GM23338 (cell line): Measurements from ENCODE around the gene SLC17A8. TPM values are rescaled to one million over a fixed set of nuclear protein-coding genes. Genes with fewer than 3 reads are reported as not detected.

Experiments
- ATAC-seq: fragments of 200-7000 bp; cut with Tn5 transposase; 3 replicates; pipeline ENCODE4 v1.9.1; 2020
- DNase-seq: peaks from one replicate; pipeline ENCODE4 v3.0.0-alpha.2; 2015; ENCODE audit warnings: low spot score
- H2AFZ ChIP-seq: fragments of 200-600 bp; sonication (generic); 2 replicates; pipeline ENCODE4 v1.8.0; 2016; ENCODE audit warnings: antibody characterized with exemption, mild to moderate bottlenecking, moderate library complexity
- H3F3A ChIP-seq: fragments of 200-600 bp; sonication (generic); replicated peaks from 2 replicates; pipeline ENCODE4 v1.8.0; 2017; ENCODE audit warnings: antibody characterized with exemption, mixed run types, low read depth
- H3K27ac ChIP-seq: fragments of 200-600 bp; sonication (generic); 2 replicates; pipeline ENCODE4 v1.6.1; 2016; ENCODE audit warnings: low read depth
- H3K27me3 ChIP-seq: fragments of 200-600 bp; sonication (generic); 2 replicates; pipeline ENCODE4 v1.8.0; 2016; ENCODE audit warnings: mild to moderate bottlenecking, mixed run types, moderate library complexity; ENCODE audit not compliant: insufficient read depth
- H3K36me3 ChIP-seq: fragments of 200-600 bp; sonication (generic); 2 replicates; pipeline ENCODE4 v1.8.0; 2016; ENCODE audit warnings: mild to moderate bottlenecking; ENCODE audit not compliant: insufficient read depth
- H3K4me1 ChIP-seq: fragments of 200-600 bp; sonication (generic); 2 replicates; pipeline ENCODE4 v1.8.0; 2016; ENCODE audit warnings: mild to moderate bottlenecking, moderate library complexity; ENCODE audit not compliant: insufficient read depth
- H3K4me2 ChIP-seq: fragments of 200-600 bp; sonication (generic); 2 replicates; pipeline ENCODE4 v1.7.1; 2017; ENCODE audit warnings: mixed run types
- H3K4me3 ChIP-seq: fragments of 200-600 bp; sonication (generic); 2 replicates; pipeline ENCODE4 v1.6.1; 2016; ENCODE audit warnings: mixed run types
- H3K79me2 ChIP-seq: fragments of 200-600 bp; sonication (generic); replicated peaks from 2 replicates; pipeline ENCODE4 v1.8.0; 2017; ENCODE audit warnings: mild to moderate bottlenecking; ENCODE audit not compliant: insufficient read depth
- H3K9me2 ChIP-seq: fragments of 200-600 bp; sonication (generic); 2 replicates; pipeline ENCODE4 v1.8.0; 2017; ENCODE audit not compliant: insufficient read depth
- H4K20me1 ChIP-seq: fragments of 200-600 bp; sonication (generic); replicated peaks from 2 replicates; pipeline ENCODE4 v1.8.0; 2017; ENCODE audit warnings: mild to moderate bottlenecking; ENCODE audit not compliant: insufficient read depth
- H3K27ac Mint-ChIP-seq: 2 replicates; pipeline ENCODE4 v1.8.0; 2020; ENCODE audit warnings: inconsistent platforms, mild to moderate bottlenecking, moderate library complexity, mixed read lengths
- H3K27me3 Mint-ChIP-seq: 3 replicates; pipeline ENCODE4 v1.8.0; 2022; ENCODE audit warnings: low read depth, mild to moderate bottlenecking, moderate library complexity, mixed read lengths, inconsistent platforms; ENCODE audit not compliant: insufficient read depth, poor library complexity
- H3K36me3 Mint-ChIP-seq: 3 replicates; pipeline ENCODE4 v1.8.0; 2021; ENCODE audit warnings: low read depth, mild to moderate bottlenecking, inconsistent platforms, moderate library complexity, mixed read lengths
- H3K4me1 Mint-ChIP-seq: 3 replicates; pipeline ENCODE4 v1.8.0; 2020; ENCODE audit warnings: mild to moderate bottlenecking, inconsistent platforms, mixed read lengths
- H3K4me3 Mint-ChIP-seq: 3 replicates; pipeline ENCODE4 v1.8.0; 2021; ENCODE audit warnings: moderate library complexity, mild to moderate bottlenecking, inconsistent platforms, mixed read lengths
- H3K9me3 Mint-ChIP-seq: 3 replicates; pipeline ENCODE4 v1.8.0; 2020; ENCODE audit warnings: moderate library complexity, mild to moderate bottlenecking, inconsistent platforms, mixed read lengths
- CREB1 ChIP-seq: fragments of 250-450 bp; sonication (Bioruptor Pico); IDR thresholded peaks from 2 replicates; pipeline ENCODE4 v1.5.0; 2020; ENCODE audit warnings: low read depth, mild to moderate bottlenecking, moderate library complexity
- EZH2 ChIP-seq: fragments of 200-600 bp; sonication (generic); IDR thresholded peaks from one replicate; pipeline ENCODE4 v1.8.0; 2017; ENCODE audit warnings: antibody characterized with exemption, mild to moderate bottlenecking, low read depth; ENCODE audit not compliant: unreplicated experiment
- NANOG ChIP-seq: IDR thresholded peaks from 2 replicates; pipeline ENCODE4 v1.6.1; 2016; ENCODE audit warnings: antibody characterized with exemption, borderline replicate concordance
- POLR2AphosphoS5 ChIP-seq: IDR thresholded peaks from 2 replicates; pipeline ENCODE4 v1.6.1; 2016; ENCODE audit warnings: antibody characterized with exemption, low read depth
- STAT1 ChIP-seq: IDR thresholded peaks from one replicate; pipeline ENCODE4 v1.6.1; 2016; ENCODE audit warnings: antibody characterized with exemption; ENCODE audit not compliant: unreplicated experiment
- ZNF114 ChIP-seq: fragments of 250-450 bp; sonication (Bioruptor Pico); IDR thresholded peaks from 2 replicates; pipeline ENCODE4 v1.5.0; 2020; ENCODE audit warnings: mild to moderate bottlenecking, moderate library complexity
- polyA plus RNA-seq: library from polyadenylated mRNA; unstranded; fragments of >200 nt; fragmentation: Nextera tagmentation; extraction: Ambion mirVana; gene quantifications from 2 replicates; pipeline ENCODE4 v1.2.1, GENCODE V29; 2016
- total RNA-seq: library from RNA; depleted of rRNA; stranded (reverse); fragments of >200 nt; shearing (Covaris generic); gene quantifications from 2 replicates; pipeline ENCODE4 v1.2.3, GENCODE V29; 2014
- TF ChIP-seq, protein P1 (sequence below): IDR thresholded peaks from 2 replicates; pipeline ENCODE4 v1.6.1; 2016; ENCODE audit warnings: antibody characterized with exemption
- TF ChIP-seq, protein P2 (sequence below), 2 experiments: fragments of 200-600 bp in 1 of 2; sonication (generic) in 1 of 2; conservative IDR thresholded peaks; 2 replicates each; pipeline versions ENCODE4 v1.5.1 to v1.6.1; 2016 to 2017; ENCODE audit warnings: antibody characterized with exemption in 2 of 2, low read depth in 2 of 2, mild to moderate bottlenecking in 2 of 2, moderate library complexity in 1 of 2
- TF ChIP-seq, protein P3 (sequence below): fragments of 250-450 bp; sonication (Bioruptor Pico); IDR thresholded peaks from 2 replicates; pipeline ENCODE4 v1.5.0; 2020; ENCODE audit warnings: mild to moderate bottlenecking, moderate library complexity
- TF ChIP-seq, protein P4 (sequence below): IDR thresholded peaks from one replicate; pipeline ENCODE4 v1.6.1; 2018; ENCODE audit warnings: antibody characterized with exemption; ENCODE audit not compliant: unreplicated experiment

SLC17A8 gene
- total and polyA plus RNA-seq, 2 experiments from 2014 or later: 0.05 to 0.24 TPM

DNA sequence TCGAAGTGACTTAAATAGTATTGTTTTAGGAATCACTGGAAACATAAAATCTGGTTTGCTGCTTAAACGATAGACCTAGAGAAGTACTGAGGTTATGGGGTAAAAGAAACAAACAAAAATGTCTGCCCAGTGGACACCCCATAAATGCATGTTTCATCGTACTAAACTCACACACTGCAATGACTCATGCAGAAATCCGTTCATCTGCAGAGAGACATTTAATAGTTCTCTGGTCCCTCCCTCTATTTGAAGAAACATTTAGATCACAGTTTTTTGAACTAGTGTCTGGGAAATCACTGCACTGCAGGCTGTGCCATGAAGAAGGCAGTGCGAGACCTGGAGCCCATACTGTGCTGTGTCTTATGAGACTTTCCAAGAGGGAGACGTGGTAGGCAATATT, 25.5 kb downstream of the SLC17A8 start (continued):
- TF ChIP-seq EZH2 (no peak), POLR2AphosphoS5 (no peak), STAT1 (no peak), CREB1 (CRISPR knock-in tag) (no peak), NANOG (no peak)
- TF ChIP-seq, protein P1, sequence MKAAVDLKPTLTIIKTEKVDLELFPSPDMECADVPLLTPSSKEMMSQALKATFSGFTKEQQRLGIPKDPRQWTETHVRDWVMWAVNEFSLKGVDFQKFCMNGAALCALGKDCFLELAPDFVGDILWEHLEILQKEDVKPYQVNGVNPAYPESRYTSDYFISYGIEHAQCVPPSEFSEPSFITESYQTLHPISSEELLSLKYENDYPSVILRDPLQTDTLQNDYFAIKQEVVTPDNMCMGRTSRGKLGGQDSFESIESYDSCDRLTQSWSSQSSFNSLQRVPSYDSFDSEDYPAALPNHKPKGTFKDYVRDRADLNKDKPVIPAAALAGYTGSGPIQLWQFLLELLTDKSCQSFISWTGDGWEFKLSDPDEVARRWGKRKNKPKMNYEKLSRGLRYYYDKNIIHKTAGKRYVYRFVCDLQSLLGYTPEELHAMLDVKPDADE: no peak
- TF ChIP-seq, protein P2, sequence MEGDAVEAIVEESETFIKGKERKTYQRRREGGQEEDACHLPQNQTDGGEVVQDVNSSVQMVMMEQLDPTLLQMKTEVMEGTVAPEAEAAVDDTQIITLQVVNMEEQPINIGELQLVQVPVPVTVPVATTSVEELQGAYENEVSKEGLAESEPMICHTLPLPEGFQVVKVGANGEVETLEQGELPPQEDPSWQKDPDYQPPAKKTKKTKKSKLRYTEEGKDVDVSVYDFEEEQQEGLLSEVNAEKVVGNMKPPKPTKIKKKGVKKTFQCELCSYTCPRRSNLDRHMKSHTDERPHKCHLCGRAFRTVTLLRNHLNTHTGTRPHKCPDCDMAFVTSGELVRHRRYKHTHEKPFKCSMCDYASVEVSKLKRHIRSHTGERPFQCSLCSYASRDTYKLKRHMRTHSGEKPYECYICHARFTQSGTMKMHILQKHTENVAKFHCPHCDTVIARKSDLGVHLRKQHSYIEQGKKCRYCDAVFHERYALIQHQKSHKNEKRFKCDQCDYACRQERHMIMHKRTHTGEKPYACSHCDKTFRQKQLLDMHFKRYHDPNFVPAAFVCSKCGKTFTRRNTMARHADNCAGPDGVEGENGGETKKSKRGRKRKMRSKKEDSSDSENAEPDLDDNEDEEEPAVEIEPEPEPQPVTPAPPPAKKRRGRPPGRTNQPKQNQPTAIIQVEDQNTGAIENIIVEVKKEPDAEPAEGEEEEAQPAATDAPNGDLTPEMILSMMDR (conservative IDR thresholded peaks at IDR 0.05; ENCODE audit: low read depth in 2 of 2): no peak

DNA sequence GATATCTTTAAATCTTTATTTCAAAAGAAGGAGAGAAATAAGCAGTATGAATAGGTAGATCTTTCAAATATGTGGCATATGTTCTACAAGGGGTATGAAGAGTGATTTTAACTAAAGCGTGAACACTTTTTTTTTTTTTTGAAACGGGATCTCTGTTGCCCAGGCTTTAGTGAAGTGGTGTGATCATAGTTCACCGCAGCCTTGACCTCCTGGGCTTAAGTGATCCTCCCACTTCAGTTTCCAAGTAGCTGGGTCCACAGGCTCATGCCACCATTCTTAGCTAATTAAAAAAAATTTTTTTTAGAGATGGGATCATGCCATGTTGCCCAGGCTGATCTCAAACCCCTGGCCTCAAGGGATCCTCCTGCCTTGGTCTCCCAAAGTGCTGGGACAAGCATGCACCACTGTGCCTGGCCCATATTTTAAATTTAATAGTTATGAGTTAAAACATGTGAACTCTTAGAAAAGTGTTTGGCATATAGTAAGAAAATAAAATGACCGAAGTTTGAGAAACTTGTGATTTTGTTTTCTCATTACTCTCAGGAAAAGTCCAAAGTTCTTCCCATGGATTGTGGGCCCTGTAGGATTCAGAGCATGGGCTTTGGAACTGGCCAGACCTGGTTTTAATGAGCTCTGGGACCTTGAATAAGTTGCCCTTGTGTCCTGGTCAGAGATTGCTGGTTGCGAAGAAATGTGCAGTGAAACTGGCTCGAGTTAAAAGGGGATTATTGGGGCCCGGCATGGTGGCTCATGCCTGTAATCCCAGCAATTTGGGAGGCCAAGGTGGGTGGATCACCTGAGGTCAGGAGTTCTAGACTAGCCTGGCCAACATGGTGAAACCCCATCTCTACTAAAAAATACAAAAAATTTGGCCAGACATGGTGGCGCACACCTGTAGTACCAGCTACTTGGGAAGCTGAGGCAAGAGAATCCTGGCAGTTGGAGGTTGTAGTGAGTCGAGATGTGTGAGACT, 27.0 kb downstream of the SLC17A8 start:
- 0 out of 2 replicates have a peak overlapping the region, but pooled peaks have one; percentile 14 for H2AFZ ChIP-seq
- no peaks in the 10 kb centered on the region for H3F3A ChIP-seq
- H3K79me2 ChIP-seq: no peaks in the 10 kb centered on the region
- peaks cover 3% of the 10 kb centered on the region; the same call in 1 of the 3 replicates for H3K4me1 Mint-ChIP-seq
- H3K9me2 ChIP-seq: no peaks in the 10 kb centered on the region
- H3K27ac Mint-ChIP-seq: peak overlapping the region; percentile 10; the same call in 1 of the 2 replicates
- H3K4me1 ChIP-seq: peaks cover 6% of the 10 kb centered on the region; the same call in 1 of the 2 replicates
- DNase-seq (no peak), ATAC-seq (no peak)
- H3K27me3 Mint-ChIP-seq: no peaks in the 10 kb centered on the region
- no peaks in the 10 kb centered on the region for H3K36me3 Mint-ChIP-seq
- H4K20me1 ChIP-seq: no peaks in the 10 kb centered on the region
- H3K4me2 ChIP-seq: no peak overlapping the region
- no peak overlapping the region for H3K4me3 ChIP-seq
- no peak overlapping the region for H3K27ac ChIP-seq
- no peaks in the 10 kb centered on the region for H3K27me3 ChIP-seq
- no peaks in the 10 kb centered on the region for H3K9me3 Mint-ChIP-seq
- no peak overlapping the region for H3K4me3 Mint-ChIP-seq
- H3K36me3 ChIP-seq: no peaks in the 10 kb centered on the region
- TF ChIP-seq POLR2AphosphoS5 (no peak), ZNF114 (CRISPR knock-in tag) (no peak), STAT1 (no peak), EZH2 (no peak), NANOG (no peak), CREB1 (CRISPR knock-in tag) (no peak)
- TF ChIP-seq, protein P3, sequence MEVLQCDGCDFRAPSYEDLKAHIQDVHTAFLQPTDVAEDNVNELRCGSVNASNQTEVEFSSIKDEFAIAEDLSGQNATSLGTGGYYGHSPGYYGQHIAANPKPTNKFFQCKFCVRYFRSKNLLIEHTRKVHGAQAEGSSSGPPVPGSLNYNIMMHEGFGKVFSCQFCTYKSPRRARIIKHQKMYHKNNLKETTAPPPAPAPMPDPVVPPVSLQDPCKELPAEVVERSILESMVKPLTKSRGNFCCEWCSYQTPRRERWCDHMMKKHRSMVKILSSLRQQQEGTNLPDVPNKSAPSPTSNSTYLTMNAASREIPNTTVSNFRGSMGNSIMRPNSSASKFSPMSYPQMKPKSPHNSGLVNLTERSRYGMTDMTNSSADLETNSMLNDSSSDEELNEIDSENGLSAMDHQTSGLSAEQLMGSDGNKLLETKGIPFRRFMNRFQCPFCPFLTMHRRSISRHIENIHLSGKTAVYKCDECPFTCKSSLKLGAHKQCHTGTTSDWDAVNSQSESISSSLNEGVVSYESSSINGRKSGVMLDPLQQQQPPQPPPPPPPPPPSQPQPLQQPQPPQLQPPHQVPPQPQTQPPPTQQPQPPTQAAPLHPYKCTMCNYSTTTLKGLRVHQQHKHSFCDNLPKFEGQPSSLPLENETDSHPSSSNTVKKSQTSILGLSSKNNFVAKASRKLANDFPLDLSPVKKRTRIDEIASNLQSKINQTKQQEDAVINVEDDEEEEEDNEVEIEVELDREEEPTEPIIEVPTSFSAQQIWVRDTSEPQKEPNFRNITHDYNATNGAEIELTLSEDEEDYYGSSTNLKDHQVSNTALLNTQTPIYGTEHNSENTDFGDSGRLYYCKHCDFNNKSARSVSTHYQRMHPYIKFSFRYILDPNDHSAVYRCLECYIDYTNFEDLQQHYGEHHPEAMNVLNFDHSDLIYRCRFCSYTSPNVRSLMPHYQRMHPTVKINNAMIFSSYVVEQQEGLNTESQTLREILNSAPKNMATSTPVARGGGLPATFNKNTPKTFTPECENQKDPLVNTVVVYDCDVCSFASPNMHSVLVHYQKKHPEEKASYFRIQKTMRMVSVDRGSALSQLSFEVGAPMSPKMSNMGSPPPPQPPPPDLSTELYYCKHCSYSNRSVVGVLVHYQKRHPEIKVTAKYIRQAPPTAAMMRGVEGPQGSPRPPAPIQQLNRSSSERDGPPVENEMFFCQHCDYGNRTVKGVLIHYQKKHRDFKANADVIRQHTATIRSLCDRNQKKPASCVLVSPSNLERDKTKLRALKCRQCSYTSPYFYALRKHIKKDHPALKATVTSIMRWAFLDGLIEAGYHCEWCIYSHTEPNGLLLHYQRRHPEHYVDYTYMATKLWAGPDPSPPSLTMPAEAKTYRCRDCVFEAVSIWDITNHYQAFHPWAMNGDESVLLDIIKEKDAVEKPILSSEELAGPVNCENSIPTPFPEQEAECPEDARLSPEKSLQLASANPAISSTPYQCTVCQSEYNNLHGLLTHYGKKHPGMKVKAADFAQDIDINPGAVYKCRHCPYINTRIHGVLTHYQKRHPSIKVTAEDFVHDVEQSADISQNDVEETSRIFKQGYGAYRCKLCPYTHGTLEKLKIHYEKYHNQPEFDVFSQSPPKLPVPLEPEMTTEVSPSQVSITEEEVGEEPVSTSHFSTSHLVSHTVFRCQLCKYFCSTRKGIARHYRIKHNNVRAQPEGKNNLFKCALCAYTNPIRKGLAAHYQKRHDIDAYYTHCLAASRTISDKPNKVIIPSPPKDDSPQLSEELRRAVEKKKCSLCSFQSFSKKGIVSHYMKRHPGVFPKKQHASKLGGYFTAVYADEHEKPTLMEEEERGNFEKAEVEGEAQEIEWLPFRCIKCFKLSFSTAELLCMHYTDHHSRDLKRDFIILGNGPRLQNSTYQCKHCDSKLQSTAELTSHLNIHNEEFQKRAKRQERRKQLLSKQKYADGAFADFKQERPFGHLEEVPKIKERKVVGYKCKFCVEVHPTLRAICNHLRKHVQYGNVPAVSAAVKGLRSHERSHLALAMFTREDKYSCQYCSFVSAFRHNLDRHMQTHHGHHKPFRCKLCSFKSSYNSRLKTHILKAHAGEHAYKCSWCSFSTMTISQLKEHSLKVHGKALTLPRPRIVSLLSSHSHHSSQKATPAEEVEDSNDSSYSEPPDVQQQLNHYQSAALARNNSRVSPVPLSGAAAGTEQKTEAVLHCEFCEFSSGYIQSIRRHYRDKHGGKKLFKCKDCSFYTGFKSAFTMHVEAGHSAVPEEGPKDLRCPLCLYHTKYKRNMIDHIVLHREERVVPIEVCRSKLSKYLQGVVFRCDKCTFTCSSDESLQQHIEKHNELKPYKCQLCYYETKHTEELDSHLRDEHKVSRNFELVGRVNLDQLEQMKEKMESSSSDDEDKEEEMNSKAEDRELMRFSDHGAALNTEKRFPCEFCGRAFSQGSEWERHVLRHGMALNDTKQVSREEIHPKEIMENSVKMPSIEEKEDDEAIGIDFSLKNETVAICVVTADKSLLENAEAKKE: no peak
- TF ChIP-seq, protein P4, sequence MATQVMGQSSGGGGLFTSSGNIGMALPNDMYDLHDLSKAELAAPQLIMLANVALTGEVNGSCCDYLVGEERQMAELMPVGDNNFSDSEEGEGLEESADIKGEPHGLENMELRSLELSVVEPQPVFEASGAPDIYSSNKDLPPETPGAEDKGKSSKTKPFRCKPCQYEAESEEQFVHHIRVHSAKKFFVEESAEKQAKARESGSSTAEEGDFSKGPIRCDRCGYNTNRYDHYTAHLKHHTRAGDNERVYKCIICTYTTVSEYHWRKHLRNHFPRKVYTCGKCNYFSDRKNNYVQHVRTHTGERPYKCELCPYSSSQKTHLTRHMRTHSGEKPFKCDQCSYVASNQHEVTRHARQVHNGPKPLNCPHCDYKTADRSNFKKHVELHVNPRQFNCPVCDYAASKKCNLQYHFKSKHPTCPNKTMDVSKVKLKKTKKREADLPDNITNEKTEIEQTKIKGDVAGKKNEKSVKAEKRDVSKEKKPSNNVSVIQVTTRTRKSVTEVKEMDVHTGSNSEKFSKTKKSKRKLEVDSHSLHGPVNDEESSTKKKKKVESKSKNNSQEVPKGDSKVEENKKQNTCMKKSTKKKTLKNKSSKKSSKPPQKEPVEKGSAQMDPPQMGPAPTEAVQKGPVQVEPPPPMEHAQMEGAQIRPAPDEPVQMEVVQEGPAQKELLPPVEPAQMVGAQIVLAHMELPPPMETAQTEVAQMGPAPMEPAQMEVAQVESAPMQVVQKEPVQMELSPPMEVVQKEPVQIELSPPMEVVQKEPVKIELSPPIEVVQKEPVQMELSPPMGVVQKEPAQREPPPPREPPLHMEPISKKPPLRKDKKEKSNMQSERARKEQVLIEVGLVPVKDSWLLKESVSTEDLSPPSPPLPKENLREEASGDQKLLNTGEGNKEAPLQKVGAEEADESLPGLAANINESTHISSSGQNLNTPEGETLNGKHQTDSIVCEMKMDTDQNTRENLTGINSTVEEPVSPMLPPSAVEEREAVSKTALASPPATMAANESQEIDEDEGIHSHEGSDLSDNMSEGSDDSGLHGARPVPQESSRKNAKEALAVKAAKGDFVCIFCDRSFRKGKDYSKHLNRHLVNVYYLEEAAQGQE: no peak
